HG03139 (cell line): ENCODE data around the gene GGT6.

Experiments
- ATAC-seq: cut with Tn5 transposase; IDR thresholded peaks from one replicate; pipeline ENCODE4 v1.9.1; 2021; ENCODE audit not compliant: unreplicated experiment

The GGT6 gene

GRCh38 chr17:4554441-4554996 is 5.9 kb downstream of the GGT6 start:
- no peak for ATAC-seq

DNA sequence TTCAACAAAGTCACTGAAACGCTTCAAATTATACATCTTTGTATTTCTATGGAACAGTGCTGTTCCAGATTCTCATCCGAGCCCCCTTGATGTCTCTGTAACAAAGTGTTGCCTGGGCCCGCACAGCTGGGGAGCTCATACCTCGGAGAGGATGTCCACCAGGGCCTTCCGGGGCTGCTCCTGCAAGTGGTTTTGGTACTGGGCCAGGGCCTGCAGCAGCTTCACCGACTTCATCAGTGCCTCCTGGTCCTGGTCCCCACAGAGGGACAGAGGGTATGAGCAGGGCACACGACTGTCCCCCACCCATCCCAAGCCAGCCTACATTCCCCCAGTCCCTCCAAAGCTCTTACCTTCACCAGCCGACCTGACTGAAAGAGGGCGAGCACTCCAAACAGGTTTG is 6.7 kb downstream of the GGT6 start:
- no peak for ATAC-seq

- ATAC-seq: no peak
These were observed 8.4 kb downstream of the GGT6 start for GRCh38 chr17:4551796-4552525.

- ATAC-seq: no peak
These were observed 9.2 kb downstream of the GGT6 start for GRCh38 chr17:4551141-4551540.

DNA sequence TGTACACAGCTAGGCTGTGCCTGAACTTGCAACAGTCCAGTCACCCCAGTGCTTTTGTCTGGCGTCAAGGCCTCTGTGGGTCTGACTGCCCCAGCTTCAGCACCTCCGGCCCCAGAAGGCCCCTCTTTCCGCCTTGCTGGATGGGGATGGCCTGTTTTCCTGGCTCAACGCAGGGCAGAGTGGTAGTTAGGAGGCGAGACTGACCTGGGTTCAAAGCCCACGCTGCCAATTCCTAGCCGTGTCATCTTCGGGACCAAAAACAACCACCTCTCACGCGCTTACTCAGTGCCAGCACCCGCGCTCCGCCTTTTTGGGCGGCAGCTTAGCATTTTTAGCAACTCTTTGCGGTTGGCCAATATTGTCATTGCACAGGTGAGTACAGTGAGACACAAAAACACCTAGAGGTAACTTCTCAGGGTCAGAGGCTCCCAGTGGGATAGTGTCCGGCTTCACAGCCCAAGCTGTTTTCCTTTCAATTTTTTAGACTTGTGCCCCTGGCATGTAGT is 9.8 kb downstream of the GGT6 start:
- no peak for ATAC-seq

GRCh38 chr17:4549781-4550533 is 10.4 kb downstream of the GGT6 start:
- ATAC-seq: no peak

DNA sequence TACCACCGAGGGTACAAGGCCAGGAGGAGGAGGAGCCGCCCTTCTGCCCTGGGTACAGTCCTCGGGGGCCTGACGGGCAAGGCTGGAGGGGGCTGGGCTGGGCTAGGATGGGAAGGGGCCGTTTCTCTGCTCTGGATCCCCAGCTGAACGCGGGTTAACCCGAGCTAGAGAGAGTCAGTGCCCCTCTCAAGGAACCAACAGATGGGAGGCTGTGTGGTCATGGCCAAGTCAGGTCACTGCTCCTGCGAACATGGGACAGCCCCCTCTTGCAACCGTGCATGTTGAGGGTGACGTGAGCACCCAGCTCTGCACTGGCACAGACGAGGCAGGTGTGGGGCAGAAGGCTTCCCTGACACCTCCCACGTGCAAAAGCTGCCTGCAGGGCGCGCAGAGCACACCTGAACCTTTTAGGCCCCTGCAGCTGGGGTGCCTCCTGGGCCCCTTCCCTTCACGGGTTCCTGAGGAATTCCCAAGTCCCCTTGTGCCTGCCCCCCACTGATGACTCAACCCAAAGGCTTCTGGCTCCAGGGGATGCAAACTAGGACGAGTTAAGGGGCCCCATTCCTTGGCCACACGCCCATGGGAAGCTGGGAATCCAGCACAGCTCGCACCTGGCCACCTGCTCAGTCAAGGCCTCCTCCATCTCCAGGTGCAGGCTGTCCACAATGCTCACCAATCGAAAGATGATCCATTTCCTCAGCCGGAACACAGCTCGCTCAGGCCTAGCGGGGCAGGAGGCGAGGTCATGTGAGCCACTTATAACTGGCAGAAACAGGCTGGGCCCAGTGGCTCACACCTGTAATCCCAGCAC is 11.5 kb downstream of the GGT6 start:
- no peak for ATAC-seq

DNA sequence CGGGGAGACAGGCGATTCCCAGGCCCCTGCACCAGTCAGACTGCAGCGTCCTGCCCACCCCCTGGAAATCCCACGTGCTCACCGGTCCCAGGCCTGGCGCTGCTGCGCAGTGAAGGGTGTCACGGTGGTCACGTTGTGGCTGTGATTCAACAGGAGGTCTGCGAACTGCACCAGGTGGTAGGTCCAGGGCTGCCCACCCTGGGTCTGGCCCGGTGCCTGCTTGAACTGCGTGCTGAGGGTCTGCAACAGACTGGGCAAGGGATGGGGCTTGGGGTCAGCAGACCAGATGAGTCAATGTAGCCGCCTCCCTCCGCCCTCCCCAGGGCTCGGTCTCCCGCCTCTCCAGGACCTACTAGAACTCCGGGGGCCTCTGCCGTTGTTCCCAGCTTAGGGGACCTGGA is 12.3 kb downstream of the GGT6 start:
- ATAC-seq: no peak

DNA sequence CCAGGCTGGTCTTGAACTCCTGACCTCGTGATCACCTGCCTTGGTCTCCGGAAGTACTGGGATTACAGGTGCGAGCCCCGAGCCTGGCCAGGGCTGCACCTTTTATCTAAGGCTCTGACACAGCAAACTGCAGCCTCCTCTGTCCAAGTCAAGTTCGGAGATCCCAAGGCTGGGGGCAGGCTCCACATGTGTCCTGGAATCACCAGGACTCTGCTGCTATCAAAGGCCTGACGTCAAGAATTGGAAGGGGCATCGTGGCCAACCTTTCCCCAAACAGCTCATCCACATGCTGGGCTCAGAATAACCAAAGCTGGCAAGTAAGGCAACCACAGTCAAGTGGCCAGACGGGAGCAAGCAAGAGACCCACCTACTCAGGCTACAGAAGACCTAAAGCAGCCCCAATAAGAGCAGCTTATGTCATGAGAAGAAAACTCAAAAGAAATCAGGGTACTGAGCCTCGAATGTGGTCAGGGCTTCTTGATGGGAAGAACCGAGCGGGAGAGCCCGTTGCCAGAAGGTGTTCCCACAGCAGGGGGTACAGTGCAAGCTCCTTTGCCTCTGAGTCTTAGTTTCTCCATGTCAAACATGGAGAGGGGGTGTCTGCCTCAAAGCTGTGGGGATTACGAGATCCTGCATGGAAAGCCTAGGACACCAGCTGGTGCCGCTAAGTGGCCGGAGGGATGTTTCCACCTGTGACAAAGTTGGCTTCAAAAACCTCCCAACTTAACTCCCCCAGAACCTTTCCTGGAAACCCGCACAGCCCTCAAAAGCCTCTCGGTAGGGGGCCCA is 13.1 kb downstream of the GGT6 start:
- ATAC-seq: no peak

GRCh38 chr17:4545217-4545951 is 15.0 kb downstream of the GGT6 start:
- ATAC-seq: no peak

DNA sequence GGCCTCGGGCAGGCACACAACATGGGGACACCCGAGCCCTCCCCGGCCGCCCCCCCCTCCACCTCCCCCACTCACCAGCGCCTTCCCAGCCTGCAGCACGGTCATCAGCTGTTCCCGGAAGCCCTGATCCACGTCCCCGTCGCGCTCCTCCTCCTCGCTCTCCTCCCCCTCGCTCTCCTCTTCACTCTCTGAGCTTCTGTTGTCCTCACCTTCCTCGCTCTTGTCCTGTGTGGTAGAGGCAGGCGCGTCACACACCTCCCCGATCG is 15.5 kb downstream of the GGT6 start:
- no peak for ATAC-seq

GRCh38 chr17:4544135-4544950 is 16.0 kb downstream of the GGT6 start:
- no peak for ATAC-seq

DNA sequence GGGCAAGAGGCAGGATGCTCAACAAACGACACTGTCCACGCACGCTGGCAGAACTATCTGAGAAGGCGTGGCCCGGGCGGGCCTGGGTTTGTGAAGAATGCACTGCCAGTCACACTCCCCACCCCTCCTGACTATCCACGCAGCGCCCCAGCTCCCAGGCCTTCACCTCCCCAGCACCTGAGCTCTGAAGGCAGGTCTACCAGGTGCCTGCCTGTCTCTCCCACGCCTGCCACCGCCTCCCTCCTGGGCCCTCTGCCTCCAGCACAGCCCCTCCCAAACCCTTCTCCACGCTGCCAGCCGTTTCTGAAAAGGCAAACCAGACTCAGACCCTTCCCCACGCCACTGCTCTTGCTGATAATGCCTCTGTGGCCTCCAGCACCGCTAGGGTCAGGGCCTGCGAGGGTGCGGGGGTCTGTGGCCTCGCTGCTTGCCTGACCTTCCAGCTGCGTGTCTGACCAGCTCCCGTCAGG is 16.8 kb downstream of the GGT6 start:
- ATAC-seq: no peak

- no peak for ATAC-seq
These were observed 17.6 kb downstream of the GGT6 start for GRCh38 chr17:4542726-4543191.

- no peak for ATAC-seq
These were observed 18.2 kb downstream of the GGT6 start for GRCh38 chr17:4542003-4542725.

DNA sequence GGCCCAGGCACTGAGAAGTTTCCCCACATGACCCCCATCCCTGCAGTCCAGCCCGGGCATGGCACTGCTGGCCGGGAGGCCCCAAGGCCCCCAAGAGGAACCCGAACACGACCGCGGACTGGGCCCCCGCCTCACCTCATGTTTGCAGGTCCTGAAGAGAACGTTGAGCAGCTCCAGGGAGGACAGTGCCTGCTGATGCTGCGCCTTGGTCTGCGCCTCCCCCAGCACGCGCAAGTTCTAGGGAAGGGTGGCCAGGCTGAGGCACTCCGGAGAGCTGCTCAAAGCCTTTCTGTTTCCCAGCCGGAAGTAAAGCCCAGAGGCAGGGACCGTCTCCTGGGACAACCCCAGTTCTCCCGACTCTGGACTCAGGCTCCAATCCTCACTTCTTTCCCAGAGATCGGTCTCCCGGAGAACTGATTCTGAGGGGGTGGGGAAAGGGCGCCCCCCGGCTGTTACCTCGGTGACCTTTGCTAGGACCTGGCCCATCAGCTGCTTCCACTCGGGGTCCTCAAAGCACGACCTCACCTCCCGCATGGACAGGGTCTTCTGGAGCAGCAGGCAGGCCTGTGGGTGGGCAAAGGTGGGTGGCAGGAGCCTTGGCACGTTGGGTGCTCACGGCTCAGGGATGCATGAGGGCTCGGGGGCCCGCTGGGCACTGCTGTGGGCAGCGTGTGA is 18.9 kb downstream of the GGT6 start:
- ATAC-seq: no peak

GRCh38 chr17:4540687-4541327 is 19.6 kb downstream of the GGT6 start:
- ATAC-seq: no peak
